T-helper 1 cell (primary cell): ENCODE measurements around the gene DMAC2L.
"Not testable (repeated sequence)": the region's sequence is repeated elsewhere in the genome, so short reads cannot be mapped to it uniquely, and the experiment has no call there.

Experiments
- DNase-seq, 5 donors: peaks; one replicate each; pipeline ENCODE4 v3.0.0-alpha.2; 2012 to 2020

The DMAC2L gene

DNA sequence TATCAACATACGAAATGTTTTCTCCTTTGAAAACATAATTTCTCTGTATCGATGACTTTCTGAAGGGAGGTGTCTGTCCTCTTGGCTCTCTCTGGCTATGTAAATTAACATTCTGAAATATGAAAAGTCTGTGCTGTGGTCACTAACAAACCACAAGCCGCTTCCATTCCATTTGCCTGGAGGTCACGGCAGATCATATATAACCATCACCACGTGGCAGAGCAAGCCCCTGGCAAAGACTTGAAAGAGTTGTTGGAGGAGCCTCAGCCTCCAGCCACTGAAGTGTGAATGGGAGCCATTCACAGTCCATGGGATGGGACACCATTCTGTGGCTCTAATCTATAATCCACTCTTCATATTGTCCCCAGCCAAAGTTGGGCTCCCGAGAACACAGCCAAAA lies 45.0 kb downstream of the DMAC2L start:
- no peak for DNase-seq

DNA sequence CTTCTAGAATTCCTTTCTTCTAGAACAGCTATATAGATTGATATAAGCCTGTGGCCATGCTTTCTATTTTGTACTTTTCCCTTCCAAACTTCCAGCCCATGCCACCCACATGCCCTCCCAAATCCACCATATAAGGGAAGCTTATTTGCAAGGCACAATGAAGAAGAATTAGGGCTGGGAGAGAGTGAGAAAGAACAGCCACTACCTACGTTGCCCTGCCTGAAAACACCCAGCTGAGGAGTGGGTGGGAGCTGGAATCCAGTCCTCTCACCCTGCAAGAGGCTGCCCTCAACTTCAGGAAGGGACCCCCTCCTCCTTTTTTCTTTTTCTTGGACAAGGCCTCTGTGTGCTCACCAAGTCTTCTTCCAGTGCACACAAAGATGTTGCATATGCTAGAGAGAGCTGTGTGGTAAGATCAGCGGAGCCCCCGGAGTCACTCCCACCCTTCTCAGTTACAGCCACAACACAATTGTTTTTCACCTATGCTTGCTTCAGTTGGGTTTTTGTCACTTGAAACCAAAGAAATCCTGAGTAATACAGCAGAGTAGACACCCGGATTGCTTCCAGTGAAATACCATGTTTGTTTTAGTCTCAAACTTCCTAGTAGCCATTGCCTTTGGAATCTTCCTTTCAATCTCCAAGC lies 45.8 kb downstream of the DMAC2L start:
- no peak for DNase-seq

DNA sequence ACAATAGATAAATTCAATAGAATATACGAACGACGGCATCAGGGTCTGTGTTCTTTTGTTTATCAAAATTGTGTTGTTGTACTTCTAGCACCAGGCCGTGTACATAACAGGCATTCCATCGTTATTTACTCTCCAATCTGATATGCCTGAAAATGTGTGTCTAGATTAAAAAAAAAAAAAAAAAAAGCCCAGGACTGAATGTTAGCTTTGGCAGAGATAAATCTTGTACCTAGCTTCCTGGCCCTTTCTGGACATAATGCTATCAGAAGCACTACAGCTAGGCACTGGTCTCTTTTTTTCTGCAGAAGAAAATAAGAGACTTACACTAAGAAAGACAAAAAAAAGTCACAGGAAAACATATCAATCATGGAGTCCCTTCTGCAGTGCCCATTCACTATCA lies 47.5 kb downstream of the DMAC2L start:
- DNase-seq = no peak

DNA sequence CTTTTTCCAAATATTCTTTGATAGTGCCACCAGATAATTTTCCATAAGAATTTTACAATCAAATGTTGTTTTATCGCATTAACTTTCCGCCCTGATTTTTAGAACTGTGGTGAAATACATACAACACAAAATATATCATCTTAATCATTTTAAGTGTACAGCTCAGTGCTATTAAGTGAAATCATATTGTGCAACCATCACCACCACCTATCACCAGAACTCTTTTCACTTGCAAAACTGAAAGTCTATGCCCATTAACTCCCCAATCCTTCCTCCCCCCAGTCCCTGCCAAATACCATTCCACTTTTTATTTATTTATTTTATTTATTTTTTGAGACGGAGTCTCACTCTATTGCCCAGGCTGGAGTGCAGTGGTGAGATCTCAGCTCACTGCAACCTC lies 48.0 kb downstream of the DMAC2L start:
- no peak for DNase-seq

DNA sequence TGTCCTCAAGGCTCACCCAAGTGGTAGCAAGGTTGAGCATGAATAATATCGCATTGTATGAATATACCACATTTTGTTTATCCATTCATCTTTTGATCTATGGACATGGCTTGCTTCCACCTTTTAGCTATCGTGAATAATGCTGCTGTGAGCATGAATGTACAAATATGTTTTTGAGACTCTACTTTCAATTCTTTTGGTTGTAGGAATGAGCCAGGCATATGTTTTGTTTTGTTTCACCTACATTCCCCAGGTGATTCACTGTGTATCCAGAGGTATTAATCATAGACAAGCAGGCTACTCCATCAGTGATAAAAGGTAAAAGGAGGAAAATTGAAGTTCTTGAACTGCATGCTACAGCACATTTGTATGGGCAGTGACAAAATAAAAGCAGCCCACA lies 48.7 kb downstream of the DMAC2L start:
- no peak for DNase-seq

DNA sequence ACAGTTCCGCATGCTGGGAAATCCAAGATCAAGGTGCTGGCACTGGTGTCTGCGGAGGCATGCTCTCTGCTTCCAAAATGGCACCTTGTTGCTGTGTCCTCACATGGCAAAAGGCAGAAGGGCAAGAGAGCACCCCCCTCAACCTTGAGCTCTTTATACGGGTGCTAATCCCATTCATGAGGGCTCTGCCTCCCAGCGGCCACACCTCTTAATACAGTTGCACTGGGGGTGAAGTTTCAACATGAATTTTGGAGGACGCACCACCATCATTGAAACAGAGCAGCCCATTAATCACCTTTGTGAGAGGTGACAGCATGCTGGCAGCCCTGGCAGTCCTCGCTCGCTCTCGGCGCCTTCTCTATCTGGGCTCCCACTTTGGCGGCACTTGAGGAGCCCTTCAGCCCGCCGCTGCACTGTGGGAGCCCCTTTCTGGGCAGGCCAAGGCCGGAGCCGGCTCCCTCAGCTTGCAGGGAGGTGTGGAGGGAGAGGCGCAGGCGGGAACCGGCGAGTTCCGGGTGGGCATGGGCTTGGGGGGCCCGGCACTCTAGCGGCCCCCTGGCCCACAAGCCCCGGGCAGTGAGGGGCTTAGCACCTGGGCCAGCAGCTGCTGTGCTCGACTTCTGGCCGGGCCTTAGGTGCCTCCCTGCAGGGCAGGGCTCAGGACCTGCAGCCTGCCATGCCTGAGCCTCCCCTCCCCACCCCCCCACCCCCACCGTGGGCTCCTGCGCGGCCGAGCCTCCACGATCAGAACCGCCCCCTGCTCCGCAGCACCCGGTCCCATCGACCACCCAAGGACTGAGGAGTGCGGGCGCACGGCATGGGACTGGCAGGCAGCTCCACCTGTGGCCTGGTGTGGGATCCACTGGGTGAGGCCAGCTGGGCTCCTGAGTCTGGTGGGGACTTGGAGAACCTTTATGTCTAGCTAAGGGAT lies 49.6 kb downstream of the DMAC2L start:
- DNase-seq = not testable (repeated sequence)

DNA sequence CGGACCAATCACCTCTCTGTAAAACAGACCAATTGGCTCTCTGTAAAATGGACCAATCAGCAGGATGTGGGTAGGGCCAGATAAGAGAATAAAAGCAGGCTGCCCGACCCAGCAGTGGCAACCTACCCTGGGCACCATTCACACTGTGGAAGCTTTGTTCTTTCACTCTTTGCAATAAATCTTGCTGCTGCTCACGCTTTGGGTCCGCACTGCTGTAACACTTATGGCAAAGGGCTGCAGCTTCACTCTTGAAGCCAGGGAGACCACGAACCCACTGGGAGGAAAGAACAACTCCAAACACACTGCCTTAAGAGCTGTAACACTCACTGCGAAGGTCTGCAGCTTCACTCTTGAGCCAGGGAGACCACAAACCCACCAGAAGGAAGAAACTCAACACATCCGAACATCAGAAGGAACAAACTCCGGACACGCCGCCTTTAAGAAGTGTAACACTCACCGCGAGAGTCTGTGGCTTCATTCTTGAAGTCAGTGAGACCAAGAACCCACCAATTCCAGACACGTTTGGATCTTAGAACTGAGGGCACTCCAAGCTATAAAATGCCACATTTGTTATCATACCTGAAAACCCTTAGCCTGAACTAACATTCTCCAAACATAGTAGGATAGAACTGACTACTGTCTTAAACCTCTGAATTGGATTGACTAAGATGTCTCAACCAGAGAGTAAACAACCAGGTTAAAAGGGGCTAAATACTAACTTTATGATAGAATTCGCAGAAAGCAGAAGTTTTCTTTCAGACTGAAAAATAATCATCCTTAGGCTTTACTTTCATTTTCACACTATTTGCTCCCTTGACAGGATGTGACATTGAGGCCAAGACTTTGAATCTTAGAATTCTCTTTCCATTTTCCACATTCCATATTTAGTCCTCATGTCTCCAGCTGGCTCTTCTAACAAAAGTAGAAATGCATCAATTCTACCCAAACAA lies 50.9 kb downstream of the DMAC2L start:
- DNase-seq = peak in 1 of 5 donors; percentile 36

DNA sequence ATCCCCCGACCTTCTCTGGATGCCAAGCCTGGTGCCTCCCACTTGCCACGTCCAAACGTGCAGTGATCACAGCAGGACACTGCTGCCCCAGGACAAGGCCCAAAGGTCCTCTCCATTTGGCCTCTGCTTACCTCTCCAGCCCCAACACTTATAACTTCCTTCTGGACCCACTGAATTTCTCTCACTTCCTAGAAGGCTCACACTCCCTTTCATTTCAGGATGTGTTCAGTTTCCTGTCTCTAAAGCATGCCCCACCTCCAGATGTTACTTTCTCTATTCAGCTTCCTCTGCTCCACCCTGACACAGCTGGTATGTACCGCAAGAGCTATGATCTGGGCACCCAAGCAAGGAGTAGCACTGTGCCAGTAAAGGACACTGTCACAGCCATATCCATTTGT lies 51.6 kb downstream of the DMAC2L start:
- peak in 3 of 5 donors; percentile 16 to 87 (median 29) for DNase-seq

DNA sequence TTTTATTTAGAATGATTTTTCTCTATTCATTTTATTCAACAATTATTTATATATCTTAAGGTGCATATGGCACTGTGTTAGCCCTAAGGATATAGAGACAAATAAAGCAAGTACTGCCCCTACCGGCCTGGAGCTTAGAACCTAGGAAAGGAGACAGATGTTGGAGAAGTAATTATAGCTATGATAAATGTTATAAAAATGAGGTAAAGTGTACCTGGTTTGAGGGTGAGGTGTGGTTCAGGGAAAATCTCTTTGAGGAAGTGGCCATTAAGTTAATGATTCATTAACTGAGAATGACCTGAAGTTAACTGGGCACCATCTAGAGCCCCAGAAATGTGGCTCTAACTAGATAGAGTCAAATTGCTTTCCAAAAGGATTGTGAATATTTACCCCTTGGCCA lies 52.7 kb downstream of the DMAC2L start:
- no peak for DNase-seq

DNA sequence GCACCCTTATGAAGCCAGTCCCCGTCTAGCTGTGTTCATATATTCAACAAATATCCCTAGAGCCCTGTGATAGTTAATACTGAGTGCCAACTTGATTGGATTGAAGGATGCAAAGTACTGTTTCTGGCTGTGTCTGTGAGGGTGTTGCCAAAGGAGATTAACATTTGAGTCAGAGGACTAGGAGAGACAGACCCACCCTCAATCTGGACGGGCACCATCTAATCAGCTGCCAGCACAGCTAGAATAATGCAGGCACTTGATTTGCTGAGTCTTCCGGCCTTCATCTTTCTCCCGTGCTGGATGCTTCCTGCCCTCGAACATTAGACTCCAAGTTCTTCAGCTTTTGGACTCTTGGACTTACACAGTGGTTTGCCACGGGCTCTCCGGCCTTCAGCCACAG lies 53.4 kb downstream of the DMAC2L start:
- not testable (repeated sequence) for DNase-seq

DNA sequence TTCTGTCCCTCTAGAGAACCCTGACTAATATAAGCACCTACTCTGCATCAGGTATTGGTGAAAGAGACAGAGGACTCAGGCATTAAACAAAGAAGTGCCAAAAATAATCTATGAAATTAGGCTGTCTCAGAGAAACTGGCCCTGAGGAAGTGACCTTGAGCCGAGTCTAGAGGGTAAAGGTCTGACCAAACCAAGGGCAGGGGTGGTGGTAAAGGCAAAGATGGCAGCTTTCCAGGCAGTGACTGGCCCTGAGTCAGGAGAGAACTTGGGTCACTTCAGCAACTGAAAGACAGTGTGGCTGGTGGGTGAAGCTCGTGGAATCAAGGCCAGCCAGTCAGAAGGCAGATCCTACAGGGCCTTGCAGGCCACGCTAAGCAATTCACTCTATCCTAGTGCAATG lies 54.0 kb downstream of the DMAC2L start:
- no peak for DNase-seq

DNA sequence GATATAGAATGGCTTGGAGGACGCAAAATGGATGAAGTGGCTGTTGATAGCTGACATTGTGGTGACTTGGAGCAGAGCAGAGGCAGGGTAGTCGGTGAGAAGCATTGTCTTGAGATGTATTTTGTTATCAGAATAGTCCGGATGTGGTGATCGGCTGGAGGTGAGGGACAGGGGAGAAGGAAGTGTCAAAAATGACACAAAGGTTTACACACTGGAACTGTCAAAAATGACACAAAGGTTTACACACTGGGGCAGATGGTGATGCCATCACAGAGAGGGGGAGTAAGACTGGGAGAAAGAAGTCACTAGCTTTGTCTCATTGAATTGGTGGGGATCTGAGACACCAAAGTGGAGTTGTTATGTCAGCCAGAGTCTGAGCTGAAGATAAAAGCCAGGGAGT lies 54.5 kb downstream of the DMAC2L start:
- no peak for DNase-seq

DNA sequence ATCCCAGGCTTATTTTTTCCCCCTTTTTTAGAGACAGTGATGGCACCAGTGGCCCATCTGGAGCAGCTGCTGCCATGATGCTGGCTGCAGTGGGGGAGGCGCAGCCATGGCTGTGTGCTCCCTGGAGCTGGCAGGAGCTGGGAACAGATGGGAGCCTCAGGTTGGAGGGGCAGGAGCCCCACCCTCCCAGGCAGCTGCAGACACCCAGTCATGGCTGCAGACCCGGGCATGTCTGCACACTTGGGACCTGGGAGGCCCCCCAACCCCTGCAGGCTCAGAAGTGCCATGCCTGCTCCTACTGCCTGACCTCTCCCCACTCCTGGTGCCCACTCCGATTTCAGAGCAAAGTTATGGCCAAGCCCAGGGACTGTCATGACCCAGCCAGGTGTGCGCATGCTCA lies 59.4 kb downstream of the DMAC2L start:
- no peak for DNase-seq

DNA sequence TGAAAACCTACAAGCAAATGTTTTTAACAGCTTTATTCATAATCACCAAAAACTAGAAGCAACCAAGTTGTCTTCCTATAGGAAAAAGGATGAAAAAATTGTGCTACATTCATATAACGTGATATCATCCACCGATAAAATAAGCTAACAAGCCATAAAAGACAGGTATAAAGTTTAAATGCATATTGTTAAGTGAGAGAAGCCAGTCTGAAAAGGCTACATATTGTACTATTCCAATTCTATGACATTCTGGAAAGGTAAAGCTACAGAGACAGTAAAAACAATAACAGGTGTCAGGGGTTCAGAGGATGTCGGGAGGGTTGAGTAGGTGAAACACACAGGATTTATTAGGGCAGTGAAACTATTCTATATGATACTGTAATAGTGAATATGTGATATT lies 61.8 kb downstream of the DMAC2L start:
- DNase-seq = no peak

DNA sequence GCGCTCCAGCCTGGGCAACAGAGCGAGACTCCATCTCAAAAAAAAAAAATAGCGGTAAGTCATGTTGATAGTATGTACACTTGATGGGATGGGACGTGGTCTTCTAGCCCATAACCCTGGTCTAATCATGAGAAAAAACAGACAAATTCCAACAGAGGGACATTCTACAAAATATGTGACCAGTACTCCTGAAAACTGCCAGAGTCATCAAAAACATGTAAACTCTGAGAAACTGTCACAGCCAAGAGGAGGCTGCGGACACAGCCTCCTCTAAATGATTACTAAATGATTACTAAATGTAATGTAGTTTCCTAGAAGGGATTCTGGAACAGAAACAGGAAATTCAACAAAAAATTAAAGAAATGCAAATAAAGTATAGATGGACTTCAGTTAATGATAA lies 63.6 kb downstream of the DMAC2L start:
- no peak for DNase-seq
